Embryonic facial prominence (tissue), 1 donor: ENCODE measurements around the gene ANXA4.
"Not testable (repeated sequence)": the region's sequence is repeated elsewhere in the genome, so short reads cannot be mapped to it uniquely, and the experiment has no call there.

Source experiments
- DNase-seq: peaks from one replicate; pipeline ENCODE4 v3.0.0-alpha.2; 2016; ENCODE audit errors: extremely low spot score

Gene ANXA4

GRCh38 chr2:69720404-69720803 is 21.5 kb upstream of the ANXA4 start:
- DNase-seq = no peak

DNA sequence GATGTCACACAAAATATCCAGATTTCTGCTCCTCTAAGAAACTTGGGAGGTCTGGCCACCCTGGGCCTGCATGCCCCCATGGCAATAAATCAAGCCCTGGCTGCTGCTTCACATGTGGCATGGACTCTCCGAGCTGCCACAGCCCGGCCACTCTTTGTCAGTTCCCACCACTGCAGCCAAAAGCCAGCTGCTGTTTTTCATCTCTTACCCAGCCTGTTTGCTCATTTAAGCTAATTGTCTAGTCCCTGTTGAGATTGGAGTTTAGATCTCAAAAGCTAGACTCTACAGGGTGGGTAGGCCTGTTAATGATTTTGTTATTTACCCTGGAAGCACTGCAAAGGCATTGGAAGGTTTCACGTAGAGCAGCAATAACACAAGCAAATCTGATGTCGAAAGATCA is 20.9 kb upstream of the ANXA4 start:
- no peak for DNase-seq

DNA sequence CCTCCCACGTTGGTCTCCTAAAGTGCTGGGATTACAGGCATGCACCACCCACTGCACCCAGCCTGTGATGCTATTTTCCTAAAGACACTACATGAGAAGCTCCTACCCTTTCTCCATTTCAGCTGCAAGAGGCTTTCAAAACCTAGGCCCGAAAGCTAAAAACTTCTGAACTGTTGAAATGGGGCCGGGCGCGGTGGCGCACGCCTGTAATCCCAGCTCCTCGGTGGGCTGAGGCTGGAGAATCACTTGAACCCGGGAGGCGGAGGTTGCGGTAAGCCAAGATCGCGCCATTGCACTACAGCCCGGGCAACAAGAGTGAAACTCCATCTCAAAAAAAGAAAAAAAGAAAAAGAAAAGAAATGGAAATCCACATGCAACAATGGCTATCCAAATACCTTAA is 18.1 kb upstream of the ANXA4 start:
- DNase-seq = no peak

DNA sequence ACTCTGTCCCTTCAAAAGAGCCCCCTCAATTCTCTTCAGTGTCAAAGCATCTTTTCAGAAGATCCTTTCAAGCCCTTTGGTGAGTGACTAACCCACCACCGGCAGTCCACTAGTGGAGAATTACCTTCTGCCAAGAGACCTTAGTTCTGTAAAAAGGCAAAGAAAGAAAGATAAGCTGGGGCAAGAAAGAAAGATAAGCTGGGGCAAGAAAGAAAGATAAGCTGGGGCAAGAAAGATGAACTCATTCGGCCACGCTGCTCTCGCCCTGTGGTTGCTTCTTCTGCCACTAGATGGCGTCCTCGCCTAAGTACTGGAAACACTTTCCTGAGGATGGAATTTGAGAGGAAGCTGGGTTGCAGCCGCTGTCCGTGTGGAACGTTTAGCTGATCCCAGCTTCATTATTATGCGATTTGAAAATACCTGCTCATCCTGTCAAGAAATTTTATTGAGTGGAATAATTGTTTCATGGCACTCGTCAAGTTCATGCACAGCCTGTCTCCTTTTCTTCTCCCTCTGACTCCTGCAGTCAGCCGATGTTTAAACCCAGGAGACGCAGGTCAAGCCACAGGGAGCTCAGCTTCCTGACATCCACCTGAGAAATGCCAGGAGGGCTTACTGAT is 17.3 kb upstream of the ANXA4 start:
- DNase-seq = peak; percentile 85

DNA sequence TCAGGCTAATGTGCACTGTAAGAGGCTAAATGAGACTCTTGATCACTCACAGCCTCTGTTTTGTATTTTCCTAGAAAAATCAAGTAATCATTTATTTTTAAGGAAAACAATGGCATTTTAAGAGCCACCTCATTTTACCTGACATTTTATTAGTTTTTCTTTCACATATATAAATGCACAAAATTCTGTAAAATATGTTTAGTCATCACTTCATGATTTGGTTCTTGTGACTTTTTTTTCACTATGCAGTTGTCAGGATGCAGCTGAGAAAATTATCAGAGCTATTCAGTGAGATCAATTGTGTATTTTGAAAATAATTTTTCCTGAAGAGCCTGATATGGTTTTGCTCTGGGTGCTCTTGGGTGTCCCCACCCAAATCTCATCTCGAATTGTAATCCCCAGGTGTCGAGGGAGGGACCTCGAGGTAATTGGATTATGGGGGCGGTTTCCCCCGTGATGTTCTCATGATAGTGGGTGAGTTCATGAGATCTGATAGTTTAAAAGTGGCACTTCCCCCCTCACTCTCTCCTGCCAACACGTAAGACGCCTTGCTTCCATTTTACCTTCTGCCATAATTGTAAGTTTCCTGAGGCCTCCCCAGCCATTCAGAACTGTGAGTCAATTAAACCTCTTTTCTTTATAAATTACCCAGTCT is 16.1 kb upstream of the ANXA4 start:
- DNase-seq = no peak

GRCh38 chr2:69729266-69729665 is 12.7 kb upstream of the ANXA4 start:
- DNase-seq = no peak

DNA sequence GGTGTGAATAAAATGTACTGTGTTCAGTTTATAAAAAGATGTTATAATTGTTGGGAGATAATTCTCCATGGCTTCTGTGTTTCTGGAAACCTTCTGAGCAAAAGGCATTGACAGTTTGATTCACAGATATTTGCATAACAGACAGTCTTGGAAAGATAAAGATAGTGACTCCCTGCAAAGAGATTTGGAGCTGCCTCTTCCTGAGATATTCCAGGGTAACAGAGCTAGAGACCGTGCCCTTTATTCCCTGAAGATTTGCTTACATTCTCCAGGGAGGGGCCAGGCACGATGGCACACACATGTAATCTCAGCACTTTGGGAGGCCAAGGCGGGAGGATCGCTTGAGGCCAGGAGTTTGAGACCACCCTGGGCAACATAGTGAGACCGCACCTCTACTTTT is 12.2 kb upstream of the ANXA4 start:
- no peak for DNase-seq

DNA sequence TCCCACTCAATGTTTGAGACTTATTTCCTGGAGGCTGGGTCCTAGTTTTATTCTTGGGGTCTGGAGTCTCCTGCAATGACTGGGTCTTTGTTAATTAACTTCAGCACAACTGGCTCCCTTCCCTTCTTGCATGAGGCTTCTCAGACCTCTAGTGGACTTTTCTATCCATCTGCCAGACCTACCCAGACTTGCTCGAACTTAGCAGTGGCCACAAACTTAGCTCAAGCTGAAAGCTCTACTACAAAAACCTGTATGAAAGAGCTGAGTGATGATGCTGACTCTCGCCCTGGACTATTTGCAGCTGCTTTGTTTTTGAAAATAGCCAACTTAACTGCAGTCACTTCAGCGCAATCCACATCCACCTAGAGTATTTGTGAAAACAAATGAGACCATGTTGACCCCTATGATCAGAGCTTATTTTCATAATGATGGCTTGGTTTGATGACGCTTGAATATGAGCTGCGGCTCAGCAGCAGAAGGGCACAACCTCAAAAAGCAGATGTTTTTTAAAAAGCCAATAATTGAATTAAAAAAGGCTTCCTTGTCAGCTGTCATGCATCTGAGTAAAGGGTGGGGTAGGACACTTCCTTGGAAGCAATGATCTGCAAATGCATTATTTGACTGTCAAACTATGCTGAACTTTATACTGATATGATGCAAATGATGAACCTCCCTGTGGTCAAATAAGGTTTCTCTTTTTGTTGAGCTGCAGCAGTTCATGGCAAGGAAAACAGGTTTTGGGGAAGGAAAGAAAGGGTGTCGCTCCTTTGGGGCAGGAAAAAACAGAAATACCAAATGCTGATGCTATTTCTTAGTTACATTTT is 10.6 kb upstream of the ANXA4 start:
- no peak for DNase-seq

GRCh38 chr2:69733342-69734034 is 8.4 kb upstream of the ANXA4 start:
- no peak for DNase-seq

DNA sequence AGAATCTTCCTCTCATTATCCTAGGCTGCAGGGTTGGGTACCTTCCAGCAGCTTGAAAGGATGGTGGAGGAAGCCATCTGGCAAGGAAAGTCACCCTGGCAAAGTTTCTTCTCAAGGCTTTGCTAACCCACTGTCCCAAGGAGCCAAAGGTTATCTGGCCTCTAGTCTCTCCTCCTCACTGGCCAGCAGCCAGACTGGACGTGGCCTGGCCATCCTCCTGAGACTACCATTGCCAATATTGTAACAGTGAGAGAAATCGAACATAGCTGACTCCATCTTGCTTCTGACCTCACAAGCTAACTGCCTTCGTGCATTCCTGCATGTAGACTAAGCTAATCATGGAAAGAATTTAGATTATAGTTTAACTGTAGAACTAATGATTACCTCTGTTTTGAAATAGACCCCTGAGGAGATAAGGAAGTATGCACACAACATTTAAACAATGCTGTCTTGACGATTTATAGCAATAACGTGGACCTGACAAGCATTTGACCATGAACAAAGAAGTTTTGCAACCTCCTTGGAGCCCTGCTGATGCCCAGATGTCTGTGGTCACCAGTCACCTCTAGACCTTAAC is 7.8 kb upstream of the ANXA4 start:
- DNase-seq = no peak

GRCh38 chr2:69734854-69735544 is 6.9 kb upstream of the ANXA4 start:
- DNase-seq = no peak

DNA sequence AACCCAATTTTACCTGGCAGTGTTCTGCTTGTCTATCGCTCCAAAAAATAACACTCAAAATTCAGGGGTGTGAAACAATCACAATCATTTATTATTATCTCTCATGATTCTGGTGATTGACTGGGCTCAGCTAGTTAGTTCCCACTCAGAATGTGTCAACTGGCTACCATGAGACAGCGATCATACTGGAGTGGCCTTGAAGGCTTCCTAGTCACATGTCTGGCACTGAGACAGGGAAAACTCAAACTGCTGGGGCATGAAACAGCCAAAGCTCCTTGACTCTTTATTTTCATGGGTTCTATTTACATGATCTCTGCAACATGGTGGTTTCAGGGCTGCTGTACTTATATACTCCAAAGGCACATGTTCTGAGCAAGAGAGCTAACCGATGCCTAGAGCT is 6.2 kb upstream of the ANXA4 start:
- DNase-seq = no peak

DNA sequence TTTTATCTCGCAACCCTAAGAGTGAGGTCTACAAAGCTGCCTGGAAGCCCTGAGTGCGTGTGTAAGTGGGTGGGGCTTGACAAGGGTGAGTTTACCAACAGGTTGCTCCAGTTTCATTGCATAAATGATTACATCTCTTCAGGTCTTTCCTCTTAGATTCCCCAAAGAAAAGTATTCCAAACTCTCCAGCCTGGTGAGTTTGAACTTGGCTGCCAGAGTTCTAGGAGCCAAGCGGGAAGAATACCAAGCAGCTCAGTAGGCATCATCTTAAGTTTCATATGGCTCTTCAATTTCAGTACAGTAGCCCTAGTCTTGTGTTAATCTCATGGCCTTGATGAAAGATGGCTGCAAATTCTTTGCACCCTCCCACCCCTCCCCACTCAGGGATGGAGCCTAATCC is 3.8 kb upstream of the ANXA4 start:
- not testable (repeated sequence) for DNase-seq

- DNase-seq = no peak
These were observed 1.4 kb upstream of the ANXA4 start for GRCh38 chr2:69740502-69740951.

- DNase-seq = peak; percentile 12
These were observed 732 bp upstream of the ANXA4 start for GRCh38 chr2:69741229-69741574.

DNA sequence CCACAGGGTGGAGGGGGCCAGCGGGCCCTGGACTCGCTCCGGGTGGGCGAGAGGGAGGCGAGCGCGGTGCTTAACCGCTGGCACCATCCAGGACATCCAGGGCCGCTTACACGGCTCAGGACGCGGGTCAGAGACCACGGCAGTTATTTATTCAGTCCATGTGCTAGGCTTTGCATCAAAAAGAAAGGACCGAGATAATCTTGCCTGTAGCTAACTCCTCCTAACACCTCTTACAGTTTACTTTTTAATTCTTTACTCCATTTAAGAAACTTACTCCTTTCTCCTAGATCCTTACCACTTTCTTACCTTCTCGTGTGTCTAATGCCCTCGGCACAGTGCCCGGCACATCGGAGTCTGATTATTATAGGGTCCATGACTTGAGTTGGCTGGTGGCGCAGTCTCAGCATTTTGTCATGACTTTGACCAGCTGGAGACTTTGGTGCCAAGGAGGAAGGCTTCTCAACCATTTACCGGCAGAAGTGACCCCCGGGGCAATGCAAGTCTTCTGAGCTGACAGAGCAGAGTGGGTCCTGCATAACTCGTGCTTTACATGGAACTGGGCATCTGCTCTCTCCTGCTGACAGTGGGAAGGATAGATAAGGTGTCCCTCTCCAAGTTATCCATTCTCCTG is 503 bp downstream of the ANXA4 start:
- DNase-seq = no peak

DNA sequence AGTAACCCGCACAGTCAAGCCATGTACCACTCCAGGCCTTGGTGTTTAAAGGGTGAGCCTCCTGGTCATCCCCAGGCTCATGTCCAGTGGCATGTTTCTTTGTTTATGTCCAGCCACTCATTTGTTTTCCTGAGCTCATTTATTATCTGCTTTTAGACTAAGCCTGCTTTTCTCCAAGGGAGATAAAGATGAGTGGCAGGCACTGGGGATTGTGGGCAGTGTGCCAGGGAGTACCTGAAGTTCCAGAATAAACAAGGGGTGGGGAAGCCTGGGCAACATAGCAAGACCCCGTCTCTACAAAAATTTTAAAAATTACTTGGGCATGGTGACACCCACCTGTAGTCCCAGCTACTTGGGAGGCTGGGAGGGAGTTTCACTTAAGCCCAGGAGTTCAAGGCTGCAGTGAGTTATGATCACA is 1.9 kb downstream of the ANXA4 start:
- DNase-seq = no peak

DNA sequence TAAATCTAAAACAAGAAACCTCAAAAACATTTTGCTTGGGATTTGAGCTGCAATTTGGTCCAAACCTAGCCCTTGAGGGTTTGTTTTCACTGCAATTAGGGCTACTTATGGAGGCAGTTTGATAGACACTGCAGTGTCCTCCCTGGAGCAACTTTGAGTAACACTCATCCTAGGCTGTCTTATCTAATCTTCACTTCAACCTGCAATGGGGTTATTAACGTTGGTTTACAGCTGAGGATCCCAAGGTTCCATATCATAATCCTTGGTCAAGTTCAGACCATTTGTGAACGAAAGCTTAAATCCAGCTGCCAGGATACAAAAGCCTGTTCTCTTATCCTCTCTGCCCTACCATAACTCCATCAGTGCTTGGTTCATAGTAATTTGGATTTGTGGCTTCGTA is 2.5 kb downstream of the ANXA4 start:
- DNase-seq = no peak

DNA sequence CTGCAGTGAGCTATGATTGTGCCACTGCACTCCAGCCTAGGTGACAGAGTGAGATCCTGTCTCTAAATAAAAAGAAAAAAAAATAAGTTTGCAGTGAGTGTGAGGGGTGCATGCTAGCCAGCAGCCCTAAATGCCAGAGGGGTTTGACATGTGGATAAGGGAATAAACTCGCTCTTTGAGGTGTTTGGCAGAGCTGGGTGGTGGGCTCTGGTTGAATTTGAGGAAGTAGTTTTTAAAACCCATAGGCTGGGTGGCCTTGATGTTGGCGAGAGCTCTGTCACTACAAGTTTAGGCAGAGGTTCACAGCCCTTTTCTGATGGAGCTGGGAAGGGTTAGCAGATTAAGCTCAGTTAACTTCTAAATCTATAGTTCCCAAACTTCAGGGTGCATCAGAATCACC is 3.1 kb downstream of the ANXA4 start:
- DNase-seq = no peak

DNA sequence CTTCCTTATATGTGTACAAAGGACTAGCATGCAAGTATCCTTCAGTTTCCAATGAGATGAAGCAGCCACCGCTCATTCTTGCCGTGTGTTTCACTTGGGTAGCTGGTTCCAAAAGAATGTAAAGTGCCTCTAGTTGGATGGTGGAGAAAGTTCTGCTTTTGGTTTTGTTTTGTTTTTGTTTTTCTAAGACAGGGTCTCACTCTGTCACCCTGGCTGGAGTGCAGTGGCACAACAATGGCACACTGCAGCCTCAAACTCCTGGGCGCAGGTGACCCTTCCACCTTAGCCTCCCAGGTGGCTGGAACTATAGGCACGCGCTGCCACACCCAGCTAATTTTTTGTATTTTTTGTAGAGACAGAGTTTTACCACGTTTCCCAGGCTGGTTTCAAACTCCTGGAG is 8.3 kb downstream of the ANXA4 start:
- no peak for DNase-seq
